ENCODE measurements around the gene RNF32. TPM values are rescaled to one million over a fixed set of nuclear protein-coding genes. Genes with fewer than 3 reads are reported as not detected.

Gene RNF32
- total RNA-seq, 1 donor from 2014 or later: 2.4 TPM

DNA sequence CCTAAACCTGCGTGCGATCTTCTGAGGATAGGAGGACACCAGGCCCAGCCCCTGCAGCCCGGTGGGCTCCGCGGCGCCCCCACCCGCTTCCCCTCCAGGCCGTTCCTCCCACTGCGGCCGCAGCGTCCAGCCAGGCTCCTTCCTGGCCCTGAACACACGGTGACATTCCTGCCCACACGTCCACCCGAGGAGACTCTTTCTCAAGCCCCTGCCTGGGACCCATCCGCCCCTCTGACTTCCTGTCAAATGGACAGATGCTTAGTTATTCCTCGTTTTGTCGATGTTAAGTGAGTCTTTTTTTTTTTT is 32.4 kb upstream of the RNF32 start:
- H3K36me3 Mint-ChIP-seq (ENCODE audit: low read depth): peaks cover under 1% of the 10 kb centered on the region
- peaks cover 47% of the 10 kb centered on the region for H3K27me3 Mint-ChIP-seq
- no peak for DNase-seq
- H3K9me3 Mint-ChIP-seq: peaks cover 3% of the 10 kb centered on the region
- intact Hi-C loops (cut with micrococcal nuclease): no loop called here
- H3K4me1 Mint-ChIP-seq: peaks cover 20% of the 10 kb centered on the region
- no peak overlapping the region for H3K27ac Mint-ChIP-seq
- H3K4me3 Mint-ChIP-seq: peak overlapping the region; percentile 37

DNA sequence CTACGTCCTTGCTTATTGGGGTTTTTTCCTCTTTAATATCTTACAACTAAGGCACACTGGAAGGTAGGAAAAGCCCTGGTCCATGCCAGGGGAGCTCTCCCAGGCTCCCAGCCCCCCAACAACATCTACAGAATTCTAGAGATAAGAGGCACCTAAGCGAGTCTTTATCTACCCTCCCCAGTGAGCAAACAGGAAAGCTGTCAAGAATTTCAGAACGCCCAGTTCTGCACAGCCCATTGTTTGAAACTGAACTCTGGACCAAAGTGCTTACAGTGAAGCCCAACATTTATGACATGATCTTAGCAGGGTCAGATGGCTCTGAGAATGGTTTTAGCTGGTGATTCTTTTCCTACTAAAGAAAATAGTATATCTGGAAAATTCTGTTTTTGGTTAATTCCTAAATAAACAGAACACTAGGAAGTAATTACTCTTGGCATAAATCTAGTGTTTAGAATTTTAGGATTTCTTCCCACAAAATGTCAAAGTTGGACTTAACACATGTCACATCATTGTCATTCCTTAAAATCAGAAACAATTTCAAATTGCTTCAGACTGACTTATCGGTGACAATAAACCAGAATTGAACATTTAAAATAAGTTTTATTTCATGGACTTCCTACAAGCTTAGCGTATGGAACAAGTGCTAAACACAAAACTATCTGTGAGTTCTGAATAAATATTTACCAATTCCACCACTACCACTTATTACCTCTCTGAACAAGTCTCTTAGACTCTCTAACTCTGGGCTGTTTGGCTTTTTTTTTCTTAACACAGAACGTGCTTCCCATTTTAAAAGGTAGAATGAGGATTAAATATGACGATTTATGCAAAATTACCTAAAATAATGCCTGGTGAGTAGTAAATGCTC is 31.3 kb upstream of the RNF32 start:
- Mint-ChIP-seq H3K9me3 (peaks cover 4% of the 10 kb centered on the region), H3K36me3 (ENCODE audit: low read depth) (peaks cover 3% of the 10 kb centered on the region), H3K27ac (no peak overlapping the region), H3K4me1 (peaks cover 26% of the 10 kb centered on the region), H3K27me3 (peaks cover 48% of the 10 kb centered on the region), H3K4me3 (no peak overlapping the region)
- peak; percentile 51 for DNase-seq
- intact Hi-C loops (cut with micrococcal nuclease): no loop called here

DNA sequence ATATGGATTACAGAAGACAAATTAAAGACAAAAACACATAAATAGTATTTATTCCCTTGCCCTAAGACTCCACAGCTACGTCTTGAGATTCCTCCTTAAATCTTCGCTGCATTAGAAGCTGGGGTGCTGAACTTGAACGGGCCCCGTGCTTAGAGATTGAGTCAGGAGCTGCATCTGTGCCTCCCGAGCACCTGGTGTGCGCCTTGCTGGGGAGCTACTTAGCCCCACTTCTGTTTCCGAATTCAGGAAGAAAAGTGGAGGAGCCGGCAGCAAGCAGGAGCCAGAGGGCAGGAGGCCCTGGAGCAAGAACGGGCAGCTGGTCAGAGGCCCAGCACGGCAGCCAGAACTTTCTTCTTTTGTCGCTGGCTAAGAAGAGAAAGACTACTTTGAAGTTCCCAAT is 30.4 kb upstream of the RNF32 start:
- peaks cover 4% of the 10 kb centered on the region for H3K9me3 Mint-ChIP-seq
- intact Hi-C loops (cut with micrococcal nuclease): loop anchor here (5.0 to 10.0 kb wide), 3 partner anchors 207 to 1405 kb away; no protein-coding TSS in a partner anchor
- H3K27ac Mint-ChIP-seq: no peak overlapping the region
- peaks cover 34% of the 10 kb centered on the region for H3K4me1 Mint-ChIP-seq
- no peak overlapping the region for H3K4me3 Mint-ChIP-seq
- peaks cover 5% of the 10 kb centered on the region for H3K36me3 Mint-ChIP-seq (ENCODE audit: low read depth)
- DNase-seq: peak; percentile 44
- H3K27me3 Mint-ChIP-seq: peaks cover 50% of the 10 kb centered on the region

DNA sequence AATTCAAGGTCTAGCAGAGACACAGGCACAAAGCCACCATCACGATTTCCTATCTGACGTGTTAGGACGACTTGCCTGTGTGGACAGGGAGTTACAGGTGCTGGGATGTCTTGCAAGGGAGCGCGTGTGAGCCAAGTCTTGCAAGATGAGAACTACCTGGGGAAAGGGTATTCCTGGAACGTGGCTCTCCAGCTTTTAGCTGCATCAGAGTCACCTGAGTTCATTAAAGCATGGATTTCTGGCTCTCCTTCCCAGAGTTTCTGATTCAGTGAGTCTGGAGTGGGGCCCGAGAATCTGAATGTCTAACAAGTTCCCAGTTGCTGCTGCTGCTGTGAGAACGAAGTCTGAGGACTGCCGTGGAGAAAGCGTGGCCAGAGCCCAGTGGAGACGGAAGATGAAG is 30.0 kb upstream of the RNF32 start:
- intact Hi-C loops (cut with micrococcal nuclease): loop anchor here (5.0 to 10.0 kb wide), 3 partner anchors 207 to 1406 kb away; no protein-coding TSS in a partner anchor
- Mint-ChIP-seq H3K36me3 (ENCODE audit: low read depth) (peaks cover 5% of the 10 kb centered on the region), H3K9me3 (peaks cover 4% of the 10 kb centered on the region), H3K27me3 (peaks cover 53% of the 10 kb centered on the region), H3K4me1 (peaks cover 37% of the 10 kb centered on the region), H3K27ac (no peak overlapping the region), H3K4me3 (no peak overlapping the region)
- DNase-seq: no peak

DNA sequence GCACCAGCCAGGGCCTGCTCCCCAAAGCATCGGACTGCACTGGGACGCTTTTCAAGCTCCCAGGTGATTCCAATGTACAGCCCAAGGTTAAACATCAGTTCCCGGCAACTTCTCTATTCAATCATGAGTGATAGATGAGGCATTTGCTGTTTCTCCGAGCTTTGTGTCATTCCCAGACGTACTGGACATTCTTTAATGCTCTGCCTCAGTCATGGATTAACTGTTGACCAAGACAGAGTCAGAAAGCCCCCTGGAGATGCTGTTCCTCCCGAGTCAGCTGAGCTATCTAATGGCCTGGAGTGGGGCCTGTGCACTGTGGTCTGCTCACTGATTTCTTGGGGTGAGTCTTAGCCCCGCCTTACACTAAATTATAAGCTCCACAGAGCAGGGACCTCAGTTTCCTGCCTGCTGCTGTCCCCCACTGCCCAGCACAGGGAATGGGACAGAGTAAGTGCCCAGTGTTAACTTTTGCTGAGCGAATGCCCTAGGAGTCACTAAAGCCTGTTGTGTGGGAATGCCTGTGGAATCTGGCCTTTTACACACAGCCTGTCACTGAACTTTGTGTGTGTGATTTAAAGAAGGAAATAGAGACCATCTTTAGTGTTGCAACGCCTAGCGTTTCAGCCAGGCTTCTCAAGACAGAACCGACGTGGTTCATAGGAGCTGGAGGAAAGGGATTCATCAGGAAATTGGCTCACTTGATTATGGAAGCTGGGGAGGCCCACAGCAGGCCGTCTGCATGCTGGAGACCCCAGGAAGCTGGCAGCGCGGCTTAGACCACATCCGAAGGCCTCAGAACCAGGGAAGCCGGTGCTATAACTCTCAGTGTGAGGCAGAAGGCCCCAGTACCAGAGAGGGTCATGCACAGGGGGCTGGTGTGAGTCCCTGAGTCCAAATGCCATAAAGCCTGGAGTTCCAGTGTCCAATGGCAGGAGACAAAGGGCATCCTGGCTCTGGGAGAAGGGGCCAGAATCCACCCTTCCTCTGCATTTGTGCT is 29.3 kb upstream of the RNF32 start:
- intact Hi-C loops (cut with micrococcal nuclease): loop anchor here (5.0 to 10.0 kb wide), 3 partner anchors 206 to 1407 kb away; no protein-coding TSS in a partner anchor
- H3K4me3 Mint-ChIP-seq: no peak overlapping the region
- DNase-seq: no peak
- H3K4me1 Mint-ChIP-seq: peaks cover 40% of the 10 kb centered on the region
- H3K9me3 Mint-ChIP-seq: peaks cover 4% of the 10 kb centered on the region
- peaks cover 5% of the 10 kb centered on the region for H3K36me3 Mint-ChIP-seq (ENCODE audit: low read depth)
- no peak overlapping the region for H3K27ac Mint-ChIP-seq
- H3K27me3 Mint-ChIP-seq: peaks cover 57% of the 10 kb centered on the region

DNA sequence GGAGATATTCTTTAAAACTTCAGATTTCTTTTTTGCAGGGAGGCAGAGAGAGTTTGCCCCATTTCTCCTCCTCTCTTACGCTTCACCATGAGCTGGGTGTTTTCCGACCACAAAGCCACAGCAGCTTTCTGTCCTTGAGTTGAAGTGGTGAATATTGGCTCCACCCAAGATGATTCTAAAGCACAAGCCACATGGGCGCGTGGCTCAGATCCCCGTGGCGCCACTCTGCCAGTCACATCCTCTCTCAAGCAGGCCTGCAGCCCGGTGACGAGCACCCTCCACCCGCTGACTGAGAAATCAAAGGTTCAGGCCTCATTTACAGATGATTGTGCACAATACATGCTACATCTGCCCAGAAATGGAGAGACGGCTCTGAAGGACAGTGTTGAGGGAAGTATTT is 27.6 kb upstream of the RNF32 start:
- H3K27ac Mint-ChIP-seq: peak overlapping the region; percentile 68
- intact Hi-C loops (cut with micrococcal nuclease): loop anchor here (1.0 to 10.0 kb wide), 5 partner anchors 27 to 1408 kb away; partner anchors contain the start of genes LMBR1 and RNF32
- H3K9me3 Mint-ChIP-seq: peaks cover 4% of the 10 kb centered on the region

DNA sequence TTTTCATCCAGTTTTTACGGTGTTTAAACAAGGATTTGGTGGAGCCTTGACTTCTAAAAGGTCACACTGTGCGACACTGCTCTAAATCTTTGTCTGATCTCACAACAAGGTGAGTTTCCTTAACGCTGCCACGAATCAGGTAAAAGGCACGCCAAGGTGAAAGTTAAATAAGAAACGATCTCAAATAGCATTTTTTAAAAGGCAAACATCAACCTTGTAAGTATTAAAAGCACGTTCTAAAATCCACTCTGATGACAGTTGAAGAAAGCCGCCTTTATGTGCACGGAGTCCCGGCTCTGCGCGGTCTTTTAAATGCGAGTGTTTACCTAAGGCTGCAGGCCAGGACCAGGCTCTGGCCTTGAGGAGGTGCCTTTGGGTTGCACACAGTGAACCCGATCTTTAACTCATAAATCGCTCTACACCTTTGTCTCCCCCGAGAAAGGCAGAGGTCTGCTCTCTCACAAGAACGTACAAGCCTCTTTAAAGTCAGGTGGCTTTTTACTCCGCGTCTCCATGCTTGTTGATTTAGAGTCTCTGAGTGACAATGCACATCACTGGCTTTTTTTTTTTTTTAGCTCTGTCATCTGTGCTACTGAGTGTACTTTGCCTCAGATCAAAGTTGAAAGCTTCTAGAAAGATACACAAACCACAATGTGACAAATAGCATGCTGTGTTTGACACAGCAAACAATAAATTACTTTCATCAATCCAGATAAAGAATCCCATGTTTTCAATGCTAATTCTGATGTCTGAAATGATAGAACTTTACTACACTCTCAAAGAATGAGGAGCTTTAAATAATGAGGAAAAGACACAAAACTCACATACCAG is 25.9 kb upstream of the RNF32 start:
- H3K9me3 Mint-ChIP-seq: peaks cover 4% of the 10 kb centered on the region
- peaks cover 61% of the 10 kb centered on the region for H3K27me3 Mint-ChIP-seq
- H3K36me3 Mint-ChIP-seq (ENCODE audit: low read depth): peaks cover 7% of the 10 kb centered on the region
- H3K27ac Mint-ChIP-seq: no peak overlapping the region
- intact Hi-C loops (cut with micrococcal nuclease): loop anchor here (5.0 to 10.0 kb wide), 3 partner anchors 203 to 1410 kb away; no protein-coding TSS in a partner anchor
- peak; percentile 61 for DNase-seq
- peaks cover 40% of the 10 kb centered on the region for H3K4me1 Mint-ChIP-seq
- H3K4me3 Mint-ChIP-seq: peak overlapping the region; percentile 14

More for the DNA sequence above, 27.6 kb upstream of the RNF32 start:
- Mint-ChIP-seq H3K4me3 (peak overlapping the region; percentile 70), H3K27me3 (peaks cover 67% of the 10 kb centered on the region), H3K36me3 (ENCODE audit: low read depth) (peaks cover 7% of the 10 kb centered on the region), H3K4me1 (peaks cover 43% of the 10 kb centered on the region)
- peak; percentile 95 for DNase-seq

DNA sequence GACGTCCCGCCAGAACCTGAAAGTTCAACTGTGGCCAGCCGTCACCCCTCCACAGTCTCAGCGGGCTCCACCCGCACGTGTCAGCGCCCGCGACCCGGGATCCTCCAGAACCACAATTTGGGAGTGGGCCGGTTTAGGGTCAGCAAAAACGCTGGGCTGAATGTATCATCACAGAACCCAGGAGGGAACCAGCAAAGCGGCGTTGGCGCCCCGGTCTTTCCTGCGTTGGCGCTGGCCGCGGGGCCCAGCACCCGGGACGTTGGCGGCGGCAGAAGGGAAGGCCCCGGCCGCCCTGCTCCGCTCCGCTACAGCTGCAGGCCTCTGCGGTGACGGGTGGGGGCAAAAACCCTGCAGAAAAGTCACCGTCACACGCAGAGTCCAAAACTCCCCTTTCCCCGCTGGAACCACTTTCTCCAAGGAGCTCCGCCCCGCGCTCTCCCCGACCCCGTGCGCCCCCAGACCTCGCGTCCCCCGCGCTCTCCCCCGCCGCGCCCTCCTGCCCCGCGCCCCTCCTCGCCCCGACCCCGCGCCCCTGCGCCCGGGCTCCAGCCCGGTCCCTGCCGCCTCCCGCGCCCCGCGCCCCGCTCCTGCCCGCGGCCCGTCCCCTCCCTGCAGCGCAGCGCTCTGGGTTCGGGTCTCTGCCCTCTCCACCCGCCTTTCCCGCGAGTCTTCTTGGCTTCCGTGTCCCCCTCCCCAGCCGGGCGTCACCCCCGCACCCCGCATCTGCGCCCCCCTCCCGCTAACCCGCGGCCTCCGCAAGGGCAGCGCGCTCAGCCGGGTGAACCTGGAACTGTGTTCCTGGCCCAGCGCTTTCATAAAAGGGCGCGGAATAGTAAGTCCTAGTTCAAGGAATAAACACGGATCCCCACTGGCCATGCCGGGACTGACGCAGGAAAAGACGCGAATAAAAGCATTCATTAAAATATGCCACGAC is 24.0 kb upstream of the RNF32 start:
- Mint-ChIP-seq H3K27ac (no peak overlapping the region), H3K36me3 (ENCODE audit: low read depth) (peaks cover 10% of the 10 kb centered on the region), H3K27me3 (peaks cover 61% of the 10 kb centered on the region), H3K4me3 (peak overlapping the region; percentile 64), H3K4me1 (peaks cover 37% of the 10 kb centered on the region), H3K9me3 (peaks cover 10% of the 10 kb centered on the region)
- intact Hi-C loops (cut with micrococcal nuclease): loop anchor here (10.0 kb wide), 2 partner anchors 812 to 1412 kb away; no protein-coding TSS in a partner anchor
- DNase-seq: peak; percentile 72

DNA sequence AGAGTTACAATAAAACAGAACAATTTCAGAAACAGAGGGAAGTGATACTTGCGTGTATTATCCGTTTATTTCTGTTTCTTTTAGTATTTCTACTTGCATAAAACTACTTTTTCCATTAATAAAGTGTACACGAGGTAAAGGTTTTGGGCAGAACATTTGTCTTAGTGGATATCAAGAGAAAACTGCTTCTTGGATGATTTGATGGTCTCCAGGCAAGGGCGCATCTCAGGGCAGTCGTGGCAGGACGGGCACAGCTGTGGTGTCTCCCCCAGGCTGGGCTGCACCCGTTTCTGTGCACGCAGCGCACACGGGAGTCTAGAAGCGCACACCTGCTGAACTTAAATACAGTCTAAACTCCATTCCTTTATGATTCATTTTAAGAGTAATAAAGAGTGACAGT is 23.4 kb upstream of the RNF32 start:
- H3K4me3 Mint-ChIP-seq: peak overlapping the region; percentile 64
- no peak overlapping the region for H3K27ac Mint-ChIP-seq
- peaks cover 10% of the 10 kb centered on the region for H3K36me3 Mint-ChIP-seq (ENCODE audit: low read depth)
- intact Hi-C loops (cut with micrococcal nuclease): loop anchor here (10.0 kb wide), 2 partner anchors 812 to 1412 kb away; no protein-coding TSS in a partner anchor
- H3K27me3 Mint-ChIP-seq: peaks cover 64% of the 10 kb centered on the region
- no peak for DNase-seq
- H3K4me1 Mint-ChIP-seq: peaks cover 32% of the 10 kb centered on the region
- H3K9me3 Mint-ChIP-seq: peaks cover 11% of the 10 kb centered on the region

DNA sequence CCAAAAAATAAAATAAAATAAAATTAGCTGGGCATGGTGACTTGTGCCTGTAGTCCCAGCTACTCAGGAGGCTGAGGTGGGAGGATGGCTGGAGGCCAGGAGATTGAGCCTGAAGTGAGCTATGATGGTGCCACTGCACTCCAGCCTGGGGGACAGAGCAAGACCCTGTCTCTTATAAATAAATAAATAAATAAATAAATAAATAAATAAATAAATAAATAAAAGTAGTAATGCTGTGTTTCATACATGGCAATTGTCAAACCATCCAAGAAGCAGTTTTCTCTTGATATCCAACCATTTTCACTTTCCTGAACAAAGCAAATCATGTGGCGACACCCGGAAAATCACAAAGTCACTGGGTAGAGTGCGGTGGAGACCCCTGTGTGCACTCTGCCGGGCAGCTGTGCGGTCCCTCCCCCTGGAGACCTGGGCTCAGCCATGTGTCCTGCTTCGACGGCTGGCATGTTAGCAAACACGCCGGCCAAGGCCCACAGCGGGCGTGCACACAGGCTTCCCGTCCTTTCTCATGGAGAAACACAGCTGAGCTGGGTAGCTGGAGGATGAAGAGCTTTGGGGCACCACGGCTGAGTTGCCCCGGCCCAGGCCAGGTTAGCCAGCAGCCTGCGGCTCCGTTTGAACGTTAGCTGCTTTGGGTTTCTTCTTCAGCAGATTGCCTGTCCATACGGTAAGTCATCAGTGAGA is 22.3 kb upstream of the RNF32 start:
- Mint-ChIP-seq H3K9me3 (peaks cover 8% of the 10 kb centered on the region), H3K4me3 (no peak overlapping the region), H3K27ac (no peak overlapping the region), H3K36me3 (ENCODE audit: low read depth) (peaks cover 8% of the 10 kb centered on the region), H3K4me1 (peaks cover 22% of the 10 kb centered on the region), H3K27me3 (peaks cover 65% of the 10 kb centered on the region)
- intact Hi-C loops (cut with micrococcal nuclease): loop anchor here (10.0 kb wide), 2 partner anchors 813 to 1413 kb away; no protein-coding TSS in a partner anchor
- DNase-seq: no peak

DNA sequence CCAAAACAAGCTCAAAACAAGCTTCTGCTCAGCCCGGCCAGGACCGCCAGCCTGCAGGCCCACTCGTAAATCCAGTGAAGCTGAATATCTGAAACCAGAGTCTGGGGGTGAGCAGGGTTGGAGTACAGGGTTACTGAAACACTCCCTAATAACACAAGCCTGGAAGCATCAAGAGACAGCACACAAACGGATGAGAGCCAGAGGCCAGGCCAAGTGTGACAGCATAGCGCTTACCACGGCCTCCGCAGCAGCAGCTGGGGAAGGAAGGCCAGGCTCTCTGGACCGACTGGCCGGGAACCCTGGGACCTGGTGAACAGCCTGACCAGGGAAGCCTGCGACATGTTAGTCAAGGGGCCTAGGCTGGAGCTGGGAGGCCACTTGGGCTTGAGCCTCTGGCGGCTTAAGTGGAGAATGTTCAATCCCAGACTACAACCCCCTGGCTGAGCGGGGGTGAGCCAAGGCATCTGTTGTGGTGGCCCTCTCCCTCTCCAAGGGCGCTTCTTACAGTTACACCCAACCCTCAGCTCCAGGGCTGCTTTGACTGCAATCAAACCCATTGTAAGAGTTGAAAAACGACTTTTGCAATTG is 21.7 kb upstream of the RNF32 start:
- Mint-ChIP-seq H3K4me1 (peaks cover 20% of the 10 kb centered on the region), H3K27ac (no peak overlapping the region), H3K9me3 (peaks cover 11% of the 10 kb centered on the region), H3K27me3 (peaks cover 67% of the 10 kb centered on the region), H3K4me3 (no peak overlapping the region), H3K36me3 (ENCODE audit: low read depth) (peaks cover 7% of the 10 kb centered on the region)
- DNase-seq: no peak
- intact Hi-C loops (cut with micrococcal nuclease): loop anchor here (10.0 kb wide), 2 partner anchors 814 to 1414 kb away; no protein-coding TSS in a partner anchor

Data from activated CD4-positive, alpha-beta T cell treated with anti-CD3 and anti-CD28 coated beads, Interleukin-2, amount 10 ng/mL, durations not matched to agents 24 days and 14 days (primary cell).